ENCODE data around the gene LY6G5C. TPM values are rescaled to one million over a fixed set of nuclear protein-coding genes. Genes with fewer than 3 reads are reported as not detected.
A peak's percentile ranks its signal among the peaks of the same experiment; 100 is the strongest.

The LY6G5C gene
- total RNA-seq, 1 donor from 2014 or later = 2.4 TPM

DNA sequence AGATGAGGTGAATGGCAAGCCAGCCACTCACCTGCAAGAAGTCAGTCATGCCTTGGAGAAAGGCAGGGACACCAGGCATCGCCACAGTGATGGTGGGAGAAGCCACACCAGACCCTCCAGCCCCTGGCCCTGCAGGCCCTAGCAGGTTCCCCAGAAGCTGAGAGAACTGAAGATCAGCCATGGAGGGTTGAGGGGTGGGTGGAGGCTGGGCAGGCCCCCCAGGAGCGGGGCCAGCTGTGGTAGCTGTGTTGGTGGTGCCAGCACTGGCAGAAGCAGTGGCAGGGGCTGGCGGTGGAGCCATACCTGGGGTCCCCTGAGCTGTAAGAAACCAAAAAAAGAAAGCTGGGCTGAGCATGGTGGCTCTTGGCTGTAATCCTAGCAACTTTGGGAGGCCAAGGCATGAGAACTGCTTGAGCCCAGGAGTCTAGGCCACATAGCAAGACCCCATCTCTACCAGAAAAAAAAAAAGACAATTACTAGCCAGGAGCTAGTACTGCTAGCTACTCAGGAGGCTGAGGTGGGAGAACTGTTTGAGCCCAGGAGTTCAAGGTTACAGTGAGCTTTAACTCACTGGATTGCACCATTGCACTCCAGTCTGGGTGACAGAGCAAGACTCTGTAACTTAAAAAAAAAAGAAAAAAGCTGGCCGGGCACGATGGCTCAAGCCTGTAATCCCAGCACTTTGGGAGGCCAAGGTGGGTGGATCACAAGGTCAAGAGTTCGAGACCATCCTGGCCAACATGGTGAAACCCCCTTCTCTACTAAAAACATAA, 37.9 kb downstream of the LY6G5C start:
- Mint-ChIP-seq H3K4me1 (ENCODE audit: low read depth) (no peaks in the 10 kb centered on the region), H3K36me3 (ENCODE audit: low read depth) (peaks cover 34% of the 10 kb centered on the region), H3K4me3 (ENCODE audit: unreplicated experiment) (no peak overlapping the region), H3K27me3 (ENCODE audit: low read depth) (no peaks in the 10 kb centered on the region), H3K9me3 (ENCODE audit: low read depth) (no peaks in the 10 kb centered on the region), H3K27ac (ENCODE audit: unreplicated experiment) (no peak overlapping the region)
- TF ChIP-seq, protein P1, sequence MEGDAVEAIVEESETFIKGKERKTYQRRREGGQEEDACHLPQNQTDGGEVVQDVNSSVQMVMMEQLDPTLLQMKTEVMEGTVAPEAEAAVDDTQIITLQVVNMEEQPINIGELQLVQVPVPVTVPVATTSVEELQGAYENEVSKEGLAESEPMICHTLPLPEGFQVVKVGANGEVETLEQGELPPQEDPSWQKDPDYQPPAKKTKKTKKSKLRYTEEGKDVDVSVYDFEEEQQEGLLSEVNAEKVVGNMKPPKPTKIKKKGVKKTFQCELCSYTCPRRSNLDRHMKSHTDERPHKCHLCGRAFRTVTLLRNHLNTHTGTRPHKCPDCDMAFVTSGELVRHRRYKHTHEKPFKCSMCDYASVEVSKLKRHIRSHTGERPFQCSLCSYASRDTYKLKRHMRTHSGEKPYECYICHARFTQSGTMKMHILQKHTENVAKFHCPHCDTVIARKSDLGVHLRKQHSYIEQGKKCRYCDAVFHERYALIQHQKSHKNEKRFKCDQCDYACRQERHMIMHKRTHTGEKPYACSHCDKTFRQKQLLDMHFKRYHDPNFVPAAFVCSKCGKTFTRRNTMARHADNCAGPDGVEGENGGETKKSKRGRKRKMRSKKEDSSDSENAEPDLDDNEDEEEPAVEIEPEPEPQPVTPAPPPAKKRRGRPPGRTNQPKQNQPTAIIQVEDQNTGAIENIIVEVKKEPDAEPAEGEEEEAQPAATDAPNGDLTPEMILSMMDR (IDR thresholded peaks at IDR 0.05) = no peak
- no peak for DNase-seq (ENCODE audit: low spot score)

DNA sequence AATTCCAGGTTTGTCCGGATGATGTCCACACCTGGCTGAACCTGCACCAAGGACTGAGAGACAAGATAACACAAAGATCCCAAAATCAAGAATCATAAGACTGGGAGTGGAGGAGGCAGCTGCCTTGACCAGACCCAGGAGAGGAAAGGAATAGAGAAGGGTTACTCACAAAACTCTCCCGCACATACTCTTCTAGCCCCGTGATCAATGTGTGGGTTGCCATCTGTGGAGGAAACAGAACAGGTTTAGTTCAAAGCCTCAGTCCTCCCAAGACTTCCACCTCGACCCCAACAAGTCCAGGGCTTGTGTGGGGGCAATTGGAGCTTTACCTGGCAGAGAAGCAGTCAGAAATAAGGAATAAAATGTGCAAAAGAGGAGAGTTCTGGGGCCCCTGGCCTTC, 39.5 kb downstream of the LY6G5C start:
- H3K27ac Mint-ChIP-seq (ENCODE audit: unreplicated experiment) = no peak overlapping the region
- DNase-seq (ENCODE audit: low spot score) = no peak
- H3K4me1 Mint-ChIP-seq (ENCODE audit: low read depth) = no peaks in the 10 kb centered on the region
- no peaks in the 10 kb centered on the region for H3K27me3 Mint-ChIP-seq (ENCODE audit: low read depth)
- H3K36me3 Mint-ChIP-seq (ENCODE audit: low read depth) = peaks cover 36% of the 10 kb centered on the region
- H3K4me3 Mint-ChIP-seq (ENCODE audit: unreplicated experiment) = no peak overlapping the region
- H3K9me3 Mint-ChIP-seq (ENCODE audit: low read depth) = no peaks in the 10 kb centered on the region
- TF ChIP-seq, protein P1 (IDR thresholded peaks at IDR 0.05) = no peak

DNA sequence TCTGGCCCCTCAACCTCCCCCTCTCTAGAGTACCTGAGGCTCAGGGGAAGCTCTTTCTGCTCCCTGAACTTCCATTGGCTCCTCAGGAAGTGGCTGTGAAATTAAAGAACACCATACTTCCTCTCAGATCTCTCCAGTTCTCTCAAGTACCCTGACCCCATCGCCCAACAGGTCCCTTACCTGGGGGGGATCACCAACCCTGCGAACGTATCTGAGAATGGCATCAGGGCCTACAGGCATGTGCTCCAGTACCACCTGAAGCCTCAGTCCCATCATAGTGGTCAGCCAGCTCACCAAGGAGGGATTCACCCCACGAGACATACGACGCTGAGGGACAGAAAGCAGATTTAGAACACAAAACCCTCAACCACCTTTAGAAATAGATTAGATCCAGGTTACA, 40.3 kb downstream of the LY6G5C start:
- no peak overlapping the region for H3K27ac Mint-ChIP-seq (ENCODE audit: unreplicated experiment)
- TF ChIP-seq, protein P1 (IDR thresholded peaks at IDR 0.05) = no peak
- no peaks in the 10 kb centered on the region for H3K9me3 Mint-ChIP-seq (ENCODE audit: low read depth)
- no peak for DNase-seq (ENCODE audit: low spot score)
- no peaks in the 10 kb centered on the region for H3K27me3 Mint-ChIP-seq (ENCODE audit: low read depth)
- H3K36me3 Mint-ChIP-seq (ENCODE audit: low read depth) = peaks cover 38% of the 10 kb centered on the region
- no peaks in the 10 kb centered on the region for H3K4me1 Mint-ChIP-seq (ENCODE audit: low read depth)
- H3K4me3 Mint-ChIP-seq (ENCODE audit: unreplicated experiment) = no peak overlapping the region

DNA sequence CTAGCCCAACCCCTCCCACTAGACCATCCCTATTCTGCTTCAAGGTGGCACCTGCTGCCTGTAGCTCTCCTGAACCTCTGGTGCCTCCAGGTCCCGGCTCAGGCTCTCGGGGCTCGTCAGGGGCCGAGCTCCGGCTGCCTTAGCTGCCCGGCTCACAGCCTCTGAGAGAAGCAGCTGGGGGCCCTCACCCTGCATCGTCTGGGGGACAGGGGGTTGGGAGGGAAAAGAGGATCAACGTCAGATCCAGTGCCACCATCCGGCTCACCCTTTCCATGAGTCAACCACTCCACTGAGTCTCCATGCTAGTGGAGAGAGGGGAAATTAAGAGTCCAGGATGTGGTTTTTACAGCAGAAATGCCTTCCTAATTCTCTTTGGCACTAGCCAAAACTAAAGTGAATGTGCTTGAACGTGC, 41.4 kb downstream of the LY6G5C start:
- no peaks in the 10 kb centered on the region for H3K4me1 Mint-ChIP-seq (ENCODE audit: low read depth)
- no peaks in the 10 kb centered on the region for H3K27me3 Mint-ChIP-seq (ENCODE audit: low read depth)
- no peak overlapping the region for H3K4me3 Mint-ChIP-seq (ENCODE audit: unreplicated experiment)
- peak overlapping the region; percentile 10 for H3K27ac Mint-ChIP-seq (ENCODE audit: unreplicated experiment)
- no peaks in the 10 kb centered on the region for H3K9me3 Mint-ChIP-seq (ENCODE audit: low read depth)
- TF ChIP-seq, protein P1 (IDR thresholded peaks at IDR 0.05) = no peak
- no peak for DNase-seq (ENCODE audit: low spot score)
- H3K36me3 Mint-ChIP-seq (ENCODE audit: low read depth) = peaks cover 34% of the 10 kb centered on the region

DNA sequence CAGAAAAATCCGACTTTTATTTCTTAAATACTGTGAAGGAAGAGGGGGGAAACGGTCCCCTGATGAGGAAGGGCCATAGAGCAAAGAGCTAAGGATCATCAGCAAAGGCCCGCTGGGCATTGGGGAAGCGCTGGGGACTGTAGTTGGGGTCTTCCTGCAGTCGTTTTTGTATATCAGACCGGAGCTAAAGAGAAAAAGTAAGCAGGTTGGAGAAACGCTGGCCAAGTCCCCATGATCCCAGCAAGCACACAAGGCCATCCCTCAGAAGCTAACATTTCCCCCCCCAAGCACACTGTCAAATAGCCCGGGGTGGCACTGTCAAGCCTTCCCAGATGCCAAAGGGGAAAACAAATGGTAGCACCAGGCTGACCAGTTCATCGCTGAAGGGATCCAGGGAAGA, 41.8 kb downstream of the LY6G5C start:
- TF ChIP-seq, protein P1 (IDR thresholded peaks at IDR 0.05) = no peak
- DNase-seq (ENCODE audit: low spot score) = no peak
- no peak overlapping the region for H3K4me3 Mint-ChIP-seq (ENCODE audit: unreplicated experiment)
- no peaks in the 10 kb centered on the region for H3K27me3 Mint-ChIP-seq (ENCODE audit: low read depth)
- H3K4me1 Mint-ChIP-seq (ENCODE audit: low read depth) = no peaks in the 10 kb centered on the region
- H3K27ac Mint-ChIP-seq (ENCODE audit: unreplicated experiment) = peak overlapping the region; percentile 45
- no peaks in the 10 kb centered on the region for H3K9me3 Mint-ChIP-seq (ENCODE audit: low read depth)
- peaks cover 35% of the 10 kb centered on the region for H3K36me3 Mint-ChIP-seq (ENCODE audit: low read depth)

Data from chondrocyte (in vitro differentiated cells).